PC-9 (cell line): ENCODE data around the gene PFKP. TPM values are rescaled to one million over a fixed set of nuclear protein-coding genes. Genes with fewer than 3 reads are reported as not detected.

Experiments used
- BruUV-seq: library from RNA; stranded (reverse); fragments of 400-500 nt; replicated peaks from 2 replicates; lab custom pipeline; 2021; lab: Mats Ljungman, UMichigan
- CTCF ChIA-PET: fragments of 300-600 bp; sonication (Branson Sonifier 250); formaldehyde crosslinking; loops from one replicate; lab custom pipeline; 2022; ENCODE audit warnings: antibody characterized with exemption; lab: Charles Lee
- POLR2A ChIA-PET: fragments of 300-600 bp; sonication (Branson Sonifier 250); formaldehyde crosslinking; loops from one replicate; lab custom pipeline; 2022; ENCODE audit warnings: antibody characterized with exemption; ENCODE audit not compliant: unreplicated experiment; lab: Charles Lee
- DNase-seq, 2 experiments: peaks; one replicate each; pipeline versions ENCODE4 v3.0.0 to v3.0.0-alpha.2; 2015 to 2022; ENCODE audit warnings: mixed read lengths in 1 of 2
- H2AFZ ChIP-seq: fragments of 200-600 bp; sonication (generic); 2 replicates; pipeline ENCODE4 v1.8.1; 2017; ENCODE audit warnings: antibody characterized with exemption
- H3F3A ChIP-seq: fragments of 200-600 bp; sonication (generic); 2 replicates; pipeline ENCODE4 v1.8.1; 2017; ENCODE audit warnings: antibody characterized with exemption, mild to moderate bottlenecking, low read depth; ENCODE audit not compliant: insufficient read depth
- H3K27ac ChIP-seq: fragments of 200-600 bp; sonication (generic); 2 replicates; pipeline ENCODE4 v1.6.1; 2016; ENCODE audit warnings: mixed run types
- H3K27me3 ChIP-seq: fragments of 200-600 bp; sonication (generic); 2 replicates; pipeline ENCODE4 v1.6.1; 2016; ENCODE audit warnings: low read depth, mixed run types; ENCODE audit not compliant: insufficient read depth
- H3K36me3 ChIP-seq: fragments of 200-600 bp; sonication (generic); 2 replicates; pipeline ENCODE4 v1.6.1; 2016; ENCODE audit warnings: low read depth, mixed run types
- H3K4me1 ChIP-seq: fragments of 200-600 bp; sonication (generic); replicated peaks from 2 replicates; pipeline ENCODE4 v1.6.1; 2016; ENCODE audit warnings: mixed run types; ENCODE audit not compliant: insufficient read depth
- H3K4me2 ChIP-seq: fragments of 200-600 bp; sonication (generic); 2 replicates; pipeline ENCODE4 v1.6.1; 2017; ENCODE audit warnings: mixed run types
- H3K4me3 ChIP-seq: fragments of 200-600 bp; sonication (generic); 2 replicates; pipeline ENCODE4 v1.6.1; 2016; ENCODE audit warnings: mixed run types
- H3K79me2 ChIP-seq: fragments of 200-600 bp; sonication (generic); 2 replicates; pipeline ENCODE4 v1.6.1; 2017; ENCODE audit warnings: low read depth, mixed run types
- H3K9me2 ChIP-seq: fragments of 200-600 bp; sonication (generic); 2 replicates; pipeline ENCODE4 v1.8.1; 2017; ENCODE audit warnings: mild to moderate bottlenecking; ENCODE audit not compliant: insufficient read depth
- H3K9me3 ChIP-seq: fragments of 200-600 bp; sonication (generic); 2 replicates; pipeline ENCODE4 v1.8.1; 2016; ENCODE audit warnings: low read depth; ENCODE audit not compliant: insufficient read depth
- H4K20me1 ChIP-seq: fragments of 200-600 bp; sonication (generic); 2 replicates; pipeline ENCODE4 v1.8.1; 2017; ENCODE audit not compliant: insufficient read depth
- CTCF ChIP-seq: fragments of 200-600 bp; sonication (generic); conservative IDR thresholded peaks from 2 replicates; pipeline ENCODE4 v1.6.1; 2017; ENCODE audit warnings: mixed run types, antibody characterized with exemption, mild to moderate bottlenecking, moderate library complexity
- EZH2 ChIP-seq: fragments of 200-600 bp; sonication (generic); IDR thresholded peaks from 2 replicates; pipeline ENCODE4 v1.8.0; 2017; ENCODE audit warnings: antibody characterized with exemption, low read depth
- intact Hi-C: fragments of 100-400 bp; cut with micrococcal nuclease; formaldehyde crosslinking; loops from one replicate; pipeline ENCODE4 v1.10.0; 2022; ENCODE audit not compliant: unreplicated experiment
- total RNA-seq: library from RNA; stranded (reverse); gene quantifications from 2 replicates; pipeline ENCODE4 v1.2.3, GENCODE V29; 2021

PFKP gene
- total RNA-seq, 1 experiment from 2014 or later = 234 TPM

- CTCF ChIA-PET = no interaction called here
- H4K20me1 ChIP-seq = no peaks in the 10 kb centered on the region
- H3K36me3 ChIP-seq = no peaks in the 10 kb centered on the region
- H3K4me1 ChIP-seq = peaks cover 8% of the 10 kb centered on the region
- no peak overlapping the region for H2AFZ ChIP-seq
- H3K4me3 ChIP-seq = no peak overlapping the region
- DNase-seq = no peak
- no peaks in the 10 kb centered on the region for H3K9me3 ChIP-seq
- H3F3A ChIP-seq = peaks cover 4% of the 10 kb centered on the region; the same call in 1 of the 2 replicates
- no peaks in the 10 kb centered on the region for H3K9me2 ChIP-seq
- no peaks in the 10 kb centered on the region for H3K79me2 ChIP-seq
- TF ChIP-seq CTCF (no peak), EZH2 (no peak)
- POLR2A ChIA-PET = no interaction called here
- no peak overlapping the region for H3K4me2 ChIP-seq
- intact Hi-C loops = loop anchor here (10.0 kb wide), 1 partner anchor 1925 kb away; no protein-coding TSS in a partner anchor
- no TSS peak for BruUV-seq
- H3K27me3 ChIP-seq = peaks cover 28% of the 10 kb centered on the region
- no peak overlapping the region for H3K27ac ChIP-seq
Measured at GRCh38 chr10:3040069-3040468, 27.3 kb upstream of the PFKP start.

GRCh38 chr10:3042589-3042988 lies 24.8 kb upstream of the PFKP start:
- no TSS peak for BruUV-seq

More at GRCh38 chr10:3042589-3042988, 24.8 kb upstream of the PFKP start:
- H3K27ac ChIP-seq = no peak overlapping the region
- peaks cover 6% of the 10 kb centered on the region; the same call in 1 of the 2 replicates for H3K27me3 ChIP-seq
- no peaks in the 10 kb centered on the region for H3K9me3 ChIP-seq
- POLR2A ChIA-PET = interaction anchor here (0.6 kb wide), 2 partner anchors 121 to 1312 kb away, joined by 5 to 6 read pairs; no protein-coding TSS in a partner anchor
- TF ChIP-seq EZH2 (no peak), CTCF (no peak)
- CTCF ChIA-PET = no interaction called here
- H3K9me2 ChIP-seq = no peaks in the 10 kb centered on the region
- H3K79me2 ChIP-seq = no peaks in the 10 kb centered on the region
- H4K20me1 ChIP-seq = no peaks in the 10 kb centered on the region
- no peak for DNase-seq
- peaks cover 32% of the 10 kb centered on the region for H3K4me1 ChIP-seq
- no peak overlapping the region for H3K4me2 ChIP-seq
- H3F3A ChIP-seq = peaks cover 24% of the 10 kb centered on the region
- no peak overlapping the region for H2AFZ ChIP-seq
- intact Hi-C loops = loop anchor here (10.0 kb wide), 1 partner anchor 1928 kb away; no protein-coding TSS in a partner anchor
- no peaks in the 10 kb centered on the region for H3K36me3 ChIP-seq
- H3K4me3 ChIP-seq = no peak overlapping the region
